Head of caudate nucleus (tissue), 42 donors: ENCODE measurements around the gene KCNK7.
A peak's percentile ranks its signal among the peaks of the same experiment; 100 is the strongest.

Experiments used
- DNase-seq, 42 donors: peaks; one replicate each; pipeline versions ENCODE4 v3.0.0 to v3.0.0-alpha.2; 2020 to 2021; ENCODE audit warnings: mixed read lengths in 7 of 42
- intact Hi-C: fragments of 100-400 bp; cut with DNase I; formaldehyde crosslinking; loops from one replicate; pipeline ENCODE4 v1.15.0; 2022

The KCNK7 gene

DNA sequence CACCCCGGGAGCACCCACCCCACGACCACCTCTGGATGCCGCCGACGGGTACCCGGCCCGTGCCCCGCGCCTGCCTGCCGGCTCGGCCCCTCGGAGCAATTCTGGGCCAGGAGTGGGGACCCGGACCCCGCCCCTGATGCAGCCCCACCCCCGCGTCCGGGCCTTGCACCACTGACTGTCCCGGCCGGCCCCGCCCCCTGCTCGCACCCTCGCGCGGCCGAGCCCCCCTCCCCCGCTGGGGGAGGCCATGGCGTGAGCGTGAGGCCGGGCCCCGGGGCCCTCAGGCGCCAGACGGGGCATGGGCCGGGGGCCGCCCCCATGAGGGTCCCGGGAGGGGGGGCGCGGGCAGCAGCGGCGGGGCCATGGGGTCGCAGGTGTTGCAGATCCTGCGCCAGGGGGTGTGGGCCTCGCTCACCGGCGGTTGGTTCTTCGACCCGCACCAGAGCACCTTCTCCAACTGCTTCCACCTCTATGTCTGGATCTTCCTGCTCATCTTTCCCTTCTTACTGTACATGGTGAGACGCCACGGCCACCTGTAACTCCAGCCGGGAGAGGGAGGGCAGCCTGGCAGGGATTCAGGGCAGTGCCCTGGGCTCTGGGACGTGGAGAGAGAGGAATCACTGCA, 20.5 kb upstream of the KCNK7 start:
- DNase-seq = peak in 2 of 42 donors; percentile 9 to 18
- intact Hi-C loops = loop anchor here (2.0 to 5.0 kb wide), 2 partner anchors 36 to 45 kb away; partner anchors contain the start of gene ZNRD2

DNA sequence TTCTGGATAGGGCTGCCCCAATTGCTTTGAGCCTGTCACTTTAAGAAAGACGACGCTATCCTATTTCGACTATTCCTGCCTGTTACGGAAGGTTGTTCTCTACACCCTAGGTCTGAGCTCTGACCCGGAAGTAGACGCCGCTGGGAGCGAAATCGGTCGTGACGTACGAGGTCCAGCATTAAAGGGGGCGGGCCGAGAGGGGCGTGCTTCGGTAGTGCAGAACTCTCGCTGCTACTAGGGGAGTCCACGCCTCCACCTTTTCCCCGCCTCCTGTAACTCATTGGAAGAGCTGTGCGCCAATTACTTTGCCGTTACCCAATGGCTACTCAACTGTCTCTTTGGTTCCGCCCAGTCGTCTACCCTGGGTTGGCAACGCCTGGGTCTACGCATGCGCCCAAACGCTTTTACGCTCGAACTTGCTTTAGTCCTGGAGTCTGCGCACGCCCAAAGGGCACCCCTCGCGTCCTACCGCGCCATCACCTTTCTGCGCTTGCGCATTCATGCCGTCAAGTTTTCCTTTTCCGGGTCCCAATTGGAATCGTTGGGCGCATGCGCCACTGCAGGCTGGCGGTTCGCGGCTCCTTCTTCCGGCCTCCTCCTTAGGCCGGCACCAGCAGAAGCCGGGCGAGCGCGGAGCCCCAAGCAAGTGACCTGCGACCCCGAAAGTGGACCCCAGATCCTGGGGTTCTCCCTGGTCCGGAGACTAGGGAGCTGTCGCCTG, 19.8 kb upstream of the KCNK7 start, which contains the start of gene PCNX3:
Gene PCNX3, plus strand, starts transcription at position 548 of the 721 bp plus-strand sequence. CDS start 536 bp downstream, outside the sequence.
- intact Hi-C loops = loop anchor here (2.0 to 5.0 kb wide), 2 partner anchors 37 to 45 kb away; partner anchors contain the start of gene ZNRD2
- DNase-seq = peak; percentile 99 to 100 (median 100)

DNA sequence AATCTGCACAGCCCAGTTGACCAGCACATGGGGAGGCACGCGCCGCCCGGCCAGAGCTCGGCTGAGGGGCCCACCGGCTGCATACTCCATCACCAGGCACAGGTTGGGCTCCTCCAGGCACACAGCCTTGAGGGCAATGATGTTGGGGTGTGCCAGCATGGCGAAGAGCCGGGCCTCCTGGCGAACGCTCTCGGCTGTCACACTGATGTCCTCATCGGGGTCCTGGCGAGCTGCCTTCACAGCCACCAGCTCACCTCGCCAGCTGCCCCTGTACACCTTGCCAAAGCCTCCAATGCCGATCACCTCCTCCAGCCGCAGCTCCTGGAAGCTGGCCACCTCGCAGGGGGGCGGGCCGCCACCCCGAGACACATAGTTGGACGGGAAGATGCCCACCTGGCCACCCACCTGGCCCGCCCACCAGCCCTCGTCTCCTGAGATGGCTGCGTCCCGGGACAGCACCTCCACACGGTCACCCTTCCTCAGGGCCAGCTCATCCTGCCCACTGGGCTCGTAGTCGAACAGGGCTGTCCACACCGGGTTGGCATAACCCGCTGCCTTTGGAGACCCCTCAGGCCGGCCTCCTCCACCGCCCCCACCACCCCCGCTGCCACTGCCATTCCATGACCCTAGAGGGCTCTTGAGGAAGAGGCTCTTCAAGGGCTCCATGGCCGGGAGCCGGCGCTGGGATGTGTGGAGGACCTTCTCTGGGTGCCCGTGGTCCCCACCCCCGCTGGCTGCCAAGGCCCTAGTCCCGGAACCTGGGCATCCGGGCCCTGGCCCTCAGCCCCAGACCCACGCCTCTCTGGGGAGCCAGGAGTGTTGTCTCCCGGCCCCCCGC, 17.7 kb upstream of the KCNK7 start:
- DNase-seq = peak in 7 of 42 donors; percentile 19 to 44 (median 26)
- intact Hi-C loops = no loop called here

DNA sequence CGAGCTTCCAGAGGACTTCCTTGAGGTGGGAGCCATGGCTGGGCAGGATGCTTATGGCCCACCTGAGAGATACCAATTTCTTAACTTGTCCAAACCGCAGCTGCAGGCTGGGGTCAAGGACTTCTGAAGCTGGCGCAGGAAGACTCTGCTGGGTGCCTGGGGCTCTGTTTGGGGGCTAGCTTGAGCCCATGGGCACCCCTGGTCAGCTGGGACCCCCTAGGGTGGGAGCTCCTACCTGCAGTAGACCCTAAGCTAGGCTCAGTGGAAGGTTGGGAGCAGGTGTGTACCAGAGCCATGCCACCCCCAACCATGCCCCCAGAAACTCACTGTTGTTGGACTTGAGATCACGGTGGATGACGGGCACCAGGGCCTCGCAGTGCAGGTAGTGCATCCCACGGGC, 17.1 kb upstream of the KCNK7 start:
- intact Hi-C loops = no loop called here
- no peak for DNase-seq

DNA sequence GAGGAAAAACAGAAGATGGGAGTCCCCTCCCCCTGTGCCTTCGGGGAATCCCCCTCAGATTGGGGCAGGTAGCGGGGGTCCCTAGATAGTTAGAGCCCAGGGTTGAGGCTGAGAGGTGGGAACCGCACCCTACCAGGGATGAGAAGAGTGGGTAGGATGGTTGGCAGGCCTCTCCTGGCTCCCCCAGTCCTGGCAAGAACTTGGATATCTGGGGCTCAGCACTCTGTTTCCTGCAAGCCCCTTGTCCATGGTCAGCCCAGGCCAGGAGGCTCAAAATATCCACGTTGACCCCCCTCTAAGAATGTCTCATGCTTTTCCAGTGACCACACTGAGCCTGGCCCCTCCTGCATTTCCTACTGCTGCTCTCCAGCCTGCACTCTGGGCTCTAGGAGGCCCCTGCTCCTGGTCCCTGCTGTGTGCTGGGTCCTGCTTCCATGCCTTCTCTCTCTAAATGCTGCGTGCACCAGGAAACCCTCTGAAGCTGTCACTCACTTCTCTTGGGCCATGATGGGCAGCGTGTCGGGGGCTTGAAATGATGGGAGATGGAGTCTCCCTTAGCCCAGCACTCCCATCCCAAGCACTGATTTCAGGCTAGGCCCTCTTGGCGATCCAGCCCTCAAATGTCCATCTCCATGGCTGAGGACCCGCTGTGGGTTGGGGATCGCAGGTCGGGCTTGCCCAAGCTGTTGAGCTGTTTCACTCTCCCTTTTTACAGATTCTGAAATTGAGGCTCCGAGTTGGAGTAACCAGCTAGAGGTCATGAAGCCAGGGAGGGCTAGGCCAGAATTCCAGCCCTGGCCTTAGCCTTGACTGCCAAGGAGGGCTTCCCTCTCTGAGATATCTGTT, 16.4 kb upstream of the KCNK7 start:
- intact Hi-C loops = no loop called here

DNA sequence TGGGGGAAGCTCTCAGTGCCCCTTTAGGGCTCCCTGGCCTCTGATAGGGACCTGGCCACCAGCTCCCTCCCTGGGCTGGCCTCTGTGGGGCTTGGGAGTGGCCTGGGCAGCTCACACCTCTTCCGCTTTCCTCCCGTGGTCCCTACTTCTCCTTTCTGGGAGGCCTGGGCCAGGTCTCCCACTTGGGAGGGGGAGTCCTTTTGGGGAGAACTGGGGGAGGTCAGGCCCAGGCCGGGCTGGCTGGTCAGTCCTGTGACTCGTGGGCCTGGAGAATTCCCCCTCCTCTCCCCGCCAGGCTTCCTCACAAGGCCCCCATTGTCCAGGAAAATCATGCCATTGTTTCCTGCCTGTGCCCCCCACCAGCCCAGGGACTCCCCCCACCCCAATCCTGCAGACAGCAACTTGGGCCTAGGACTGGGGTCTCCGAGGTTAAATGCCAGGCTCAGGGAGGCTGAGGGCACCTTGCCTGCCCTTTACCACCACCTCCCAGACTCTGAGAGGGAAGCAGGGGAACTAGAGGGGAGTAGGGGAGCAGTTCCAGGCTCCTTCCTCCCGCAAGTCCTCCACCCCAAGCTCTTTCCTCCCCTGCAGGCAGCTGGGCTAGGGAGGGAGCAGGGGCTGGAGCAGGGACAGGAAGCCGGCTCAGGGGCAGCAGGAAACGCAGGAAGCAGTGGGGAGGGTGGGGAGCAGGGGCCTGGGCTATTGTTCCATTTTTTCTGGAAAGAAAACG, 15.6 kb upstream of the KCNK7 start:
- intact Hi-C loops = no loop called here
- DNase-seq = peak; percentile 68 to 94 (median 85)

More for the DNA sequence above, 16.4 kb upstream of the KCNK7 start:
- peak in 2 of 42 donors; percentile 19 to 44 for DNase-seq

DNA sequence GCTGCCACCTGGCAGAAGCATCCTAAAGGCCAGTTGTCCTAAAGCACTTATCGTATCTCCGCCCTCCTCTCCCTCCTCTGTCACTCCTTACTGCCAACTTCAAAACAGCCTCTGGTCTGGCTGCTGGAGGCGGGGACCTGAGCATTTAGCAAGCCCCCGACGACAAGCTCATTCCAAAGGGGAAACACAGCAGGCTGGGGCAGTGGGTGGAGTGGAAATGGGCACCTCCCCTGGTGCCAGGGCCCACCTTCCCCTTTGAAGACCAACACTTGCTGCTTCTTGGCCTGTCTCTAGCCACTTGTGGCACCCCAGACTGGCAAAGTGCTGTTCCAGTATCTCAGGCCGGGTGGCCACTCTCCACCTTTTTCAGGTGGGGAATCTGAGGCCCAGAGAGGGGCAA, 14.8 kb upstream of the KCNK7 start:
- intact Hi-C loops = no loop called here
- peak in 2 of 42 donors; percentile 39 to 50 for DNase-seq

DNA sequence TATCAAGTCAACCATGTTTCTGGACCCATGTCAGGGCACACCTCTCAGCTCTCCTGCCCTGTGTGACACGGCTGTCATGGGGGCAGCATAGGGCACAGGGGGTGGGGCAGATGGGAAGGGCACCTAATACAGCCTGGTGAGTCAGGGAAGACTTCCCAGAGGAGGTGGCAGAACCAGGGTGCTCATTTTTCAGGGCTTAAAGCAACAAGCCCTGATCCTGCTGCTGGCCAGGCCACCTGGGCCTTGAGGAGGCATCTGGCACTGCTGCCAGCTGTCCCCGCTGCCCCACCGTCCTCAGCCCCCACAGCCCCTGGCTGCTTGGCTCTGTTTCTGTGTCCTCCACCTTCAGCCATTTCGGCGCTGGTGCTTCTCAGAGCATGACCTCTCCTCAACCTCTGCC, 14.1 kb upstream of the KCNK7 start:
- intact Hi-C loops = no loop called here
- no peak for DNase-seq

DNA sequence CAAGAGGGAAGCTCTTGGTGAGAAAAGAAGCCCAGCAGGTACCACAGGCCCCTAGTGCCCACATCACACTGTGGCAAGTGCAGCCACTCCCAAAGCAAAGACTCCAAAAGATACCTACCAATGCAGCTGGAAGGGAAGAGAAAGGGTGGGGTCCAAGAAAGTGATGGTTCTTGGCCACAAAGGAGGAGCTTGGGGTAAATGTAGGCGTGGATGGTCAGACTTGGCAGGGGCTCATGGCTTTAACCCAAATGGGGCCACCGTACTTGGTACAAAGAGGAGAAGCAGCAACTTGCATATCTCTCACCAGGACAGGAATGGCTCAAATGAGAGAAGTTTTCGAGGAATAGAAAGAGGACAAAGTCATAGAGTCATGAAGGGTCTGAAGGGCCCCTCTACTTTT, 13.6 kb upstream of the KCNK7 start:
- intact Hi-C loops = no loop called here
- no peak for DNase-seq

DNA sequence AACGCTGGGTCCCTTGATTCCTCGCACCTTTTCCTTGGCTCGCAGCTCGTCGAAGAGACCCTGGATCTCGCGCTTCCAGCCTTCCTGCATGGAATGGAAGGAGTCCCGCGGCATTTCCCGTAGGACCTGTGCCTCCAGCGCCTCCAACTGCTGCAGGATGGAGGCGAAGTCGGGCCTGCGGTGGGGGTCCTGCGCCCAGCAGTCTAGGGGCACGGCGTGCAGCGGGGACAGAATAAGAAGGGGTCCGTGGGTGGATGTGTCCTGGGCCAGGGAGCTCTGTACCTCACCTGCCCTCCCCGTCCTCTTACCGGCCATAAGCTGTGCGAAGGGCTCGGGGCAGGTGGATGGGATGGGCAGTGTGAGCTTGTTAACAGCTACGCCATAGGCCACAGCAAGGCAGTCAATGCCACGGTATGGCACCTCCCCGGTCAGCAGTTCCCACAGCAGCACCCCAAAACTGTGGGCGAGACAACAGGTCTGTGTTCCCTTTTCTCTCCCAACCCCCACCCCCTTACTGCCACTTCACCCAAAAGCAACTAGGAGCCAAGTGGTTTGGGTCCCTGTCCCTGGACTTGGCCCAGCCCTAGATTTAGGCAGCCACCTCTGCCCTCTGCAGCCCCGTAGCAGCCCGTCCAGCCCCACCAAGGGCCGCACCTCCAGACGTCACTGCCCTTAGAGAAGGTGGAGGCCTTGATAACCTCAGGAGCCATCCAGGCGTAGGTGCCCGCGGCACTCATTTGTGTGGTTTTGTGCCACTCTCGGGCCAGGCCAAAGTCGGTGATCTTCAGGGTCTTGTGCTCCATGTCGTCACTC, 12.2 kb upstream of the KCNK7 start:
- intact Hi-C loops = no loop called here
- no peak for DNase-seq

DNA sequence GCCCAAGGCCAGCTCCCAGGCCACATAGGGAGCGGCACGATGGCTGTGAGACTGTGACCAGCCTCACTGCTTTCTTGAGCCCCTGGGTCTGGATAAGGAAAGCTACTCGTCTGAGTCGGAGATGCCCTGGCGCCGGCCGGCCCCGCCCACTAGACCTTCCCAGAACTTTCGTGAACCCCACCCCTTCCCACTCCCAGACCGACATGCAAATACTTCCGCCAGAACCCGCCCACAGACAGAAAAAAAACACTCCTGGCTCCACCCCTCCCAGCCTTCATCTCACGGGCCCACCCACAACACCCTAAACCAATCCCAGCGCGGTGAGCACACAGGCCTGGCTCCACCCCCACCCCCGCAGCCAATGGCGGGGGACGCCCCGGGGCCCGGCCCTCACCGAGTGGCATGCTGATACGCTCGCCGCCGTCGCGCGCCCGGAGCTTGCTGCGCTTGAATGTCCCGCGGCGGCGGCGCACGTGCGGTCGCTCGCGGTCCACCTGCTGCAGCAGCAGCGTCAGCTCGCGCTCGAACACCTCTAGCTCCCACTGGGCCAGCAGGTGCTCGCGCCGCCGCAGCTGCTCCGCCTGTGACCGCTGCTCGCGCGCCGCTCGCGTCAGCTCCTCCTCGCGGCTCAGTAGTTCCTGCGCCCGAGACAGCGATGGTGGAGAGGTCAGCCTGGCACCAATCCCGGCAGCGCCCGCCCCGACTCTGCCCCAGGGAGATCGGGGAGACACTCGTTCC, 11.4 kb upstream of the KCNK7 start:
- intact Hi-C loops = no loop called here
- peak; percentile 90 to 99 (median 97) for DNase-seq

DNA sequence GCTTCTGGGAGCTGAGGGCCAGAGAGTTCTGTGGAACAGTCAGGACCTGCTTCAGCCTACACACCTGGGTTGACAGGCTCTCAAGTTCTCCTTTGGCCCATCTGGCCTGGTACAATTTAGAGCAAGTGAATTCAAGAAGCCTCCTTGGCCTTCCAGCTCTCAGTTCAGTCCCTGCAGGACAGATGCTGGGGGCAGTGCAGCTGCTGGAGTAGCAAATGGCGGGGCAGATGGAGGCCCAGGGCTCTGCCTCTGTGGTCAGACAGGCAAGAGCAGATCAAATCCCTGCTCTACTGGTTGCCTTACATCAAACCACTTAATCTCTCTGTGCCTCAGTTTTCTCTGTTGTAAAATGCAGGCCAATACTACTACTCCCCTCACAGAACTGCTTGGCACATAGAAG, 8.7 kb upstream of the KCNK7 start:
- intact Hi-C loops = no loop called here
- DNase-seq = no peak

DNA sequence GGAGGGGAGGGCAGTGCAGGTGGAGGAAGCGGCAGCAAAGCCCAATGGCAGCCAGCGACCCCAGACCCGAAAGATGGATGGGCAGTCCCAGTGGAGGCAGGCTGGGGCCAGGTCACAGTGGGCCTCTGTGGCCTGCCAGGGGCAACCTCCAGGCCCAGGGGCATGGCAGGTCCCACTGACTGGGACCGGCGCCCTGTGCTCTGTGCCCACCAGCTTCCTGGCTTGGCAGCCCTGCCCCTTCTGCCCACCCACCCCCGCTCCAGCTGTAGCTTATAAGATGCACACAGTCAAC, 4.3 kb upstream of the KCNK7 start:
- no peak for DNase-seq
- intact Hi-C loops = no loop called here

DNA sequence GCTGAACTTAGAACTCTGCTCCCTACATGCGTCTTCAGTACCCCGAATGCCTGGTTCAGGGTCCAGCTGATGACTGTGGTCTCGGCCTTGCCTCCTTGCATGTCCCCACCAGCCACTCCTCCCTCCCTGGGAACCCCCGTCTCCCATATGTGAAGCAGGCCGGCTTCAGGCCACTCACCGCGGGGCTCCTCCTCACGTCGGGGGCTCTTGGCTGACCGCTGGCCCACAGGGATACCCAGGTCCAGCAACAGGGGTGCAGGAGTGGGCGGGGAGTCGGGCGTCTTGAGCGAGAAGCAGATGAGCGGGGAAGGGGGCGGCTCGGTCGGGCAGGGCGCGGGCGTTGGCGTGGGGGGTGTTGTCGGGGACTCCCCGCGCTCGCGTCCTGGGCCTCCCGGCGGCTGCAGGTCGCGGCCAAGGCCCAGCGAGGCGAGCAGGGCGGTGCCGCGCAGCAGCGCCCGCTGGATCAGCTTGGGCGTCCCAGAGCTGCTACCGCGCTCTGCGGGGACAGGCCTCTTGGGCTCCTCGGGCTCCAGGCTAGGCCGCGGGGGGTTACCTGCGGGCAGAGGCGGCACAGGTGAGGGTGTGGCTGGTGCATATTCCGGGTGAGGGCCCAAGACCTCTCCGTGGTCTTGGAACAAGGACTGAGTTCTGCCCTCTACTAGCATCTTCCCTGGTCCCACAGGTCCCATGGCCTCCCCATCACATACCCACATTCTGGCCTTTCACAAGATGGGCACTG, 3.8 kb upstream of the KCNK7 start:
- DNase-seq = no peak
- intact Hi-C loops = no loop called here

DNA sequence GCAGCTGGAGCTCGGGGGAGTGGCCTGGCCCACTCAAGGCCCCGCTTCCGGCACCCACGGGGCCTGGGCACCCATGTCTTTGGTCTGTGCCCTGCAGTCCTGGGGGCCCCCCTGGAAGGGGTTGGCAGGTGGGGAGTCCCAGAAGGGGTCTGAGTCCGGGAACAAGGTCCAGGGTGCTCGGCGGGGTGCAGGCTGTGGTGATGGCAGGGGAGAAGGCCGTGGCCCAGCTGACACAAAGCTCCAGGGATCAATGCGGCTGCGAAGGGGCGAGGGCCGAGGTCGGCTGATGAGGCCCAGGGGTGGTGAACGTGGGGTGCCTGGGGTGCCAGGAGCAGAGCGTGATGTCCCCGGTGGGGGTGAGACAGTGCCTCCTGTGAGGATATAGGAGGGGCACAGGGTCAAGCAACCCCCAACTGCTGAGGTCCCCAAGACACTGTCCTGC, 2.7 kb upstream of the KCNK7 start:
- intact Hi-C loops = no loop called here

DNA sequence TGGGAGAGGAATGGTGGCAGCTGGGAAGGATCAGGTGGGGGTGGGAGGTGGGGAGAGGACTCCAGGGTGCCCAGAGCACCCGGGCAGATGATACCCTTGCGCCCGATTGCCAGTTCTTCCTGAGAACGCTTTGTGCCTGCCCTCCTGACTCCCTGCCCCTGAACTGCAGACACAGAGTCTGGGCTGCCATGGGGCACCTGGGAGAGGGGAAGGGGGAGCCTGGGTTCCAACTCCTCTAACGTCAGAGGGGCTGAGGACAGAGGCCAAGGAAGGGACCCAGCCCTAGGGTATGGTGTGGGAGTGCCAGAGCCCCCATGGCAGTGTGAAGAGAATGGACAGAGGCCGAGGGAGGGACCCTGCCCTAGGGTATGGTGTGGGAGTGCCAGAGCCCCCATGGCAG, 920 bp upstream of the KCNK7 start:
- no peak for DNase-seq
- intact Hi-C loops = no loop called here

More for the DNA sequence above, 2.7 kb upstream of the KCNK7 start:
- DNase-seq = no peak
